Neuronal stem cell (in vitro differentiated cells): Measurements from ENCODE around the gene C1RL.

Experiments used
- DNase-seq: peaks from one replicate; pipeline ENCODE4 v3.0.0-alpha.2; 2013; ENCODE audit warnings: low spot score
- H2AFZ ChIP-seq: one replicate; pipeline ENCODE4 v1.6.1; 2013; ENCODE audit warnings: mild to moderate bottlenecking, low read length, inconsistent platforms
- H2AK5ac ChIP-seq: 2 replicates; pipeline ENCODE4 v1.6.1; 2013; ENCODE audit warnings: low read depth, mild to moderate bottlenecking, inconsistent platforms, low read length, moderate library complexity, mixed read lengths
- H2BK120ac ChIP-seq: 2 replicates; pipeline ENCODE4 v1.6.1; 2013; ENCODE audit warnings: low read depth, mild to moderate bottlenecking, inconsistent platforms, low read length, moderate library complexity, mixed read lengths
- H2BK12ac ChIP-seq: one replicate; pipeline ENCODE4 v1.6.1; 2013; ENCODE audit warnings: low read length, inconsistent platforms
- H2BK15ac ChIP-seq: 2 replicates; pipeline ENCODE4 v1.6.1; 2013; ENCODE audit warnings: mild to moderate bottlenecking, low read length, inconsistent platforms, mixed read lengths
- H2BK5ac ChIP-seq: one replicate; pipeline ENCODE4 v1.6.1; 2013; ENCODE audit warnings: inconsistent platforms, mild to moderate bottlenecking, low read length, moderate library complexity
- H3K14ac ChIP-seq: one replicate; pipeline ENCODE4 v1.6.1; 2013; ENCODE audit warnings: low read length, inconsistent platforms
- H3K18ac ChIP-seq: 2 replicates; pipeline ENCODE4 v1.6.1; 2013; ENCODE audit warnings: low read length, inconsistent platforms
- H3K23ac ChIP-seq: 2 replicates; pipeline ENCODE4 v1.6.1; 2013; ENCODE audit warnings: low read depth, mild to moderate bottlenecking, mixed read lengths, low read length, inconsistent platforms; ENCODE audit not compliant: poor library complexity
- H3K27ac ChIP-seq: replicated peaks from 3 replicates; pipeline ENCODE4 v1.5.1; 2013; ENCODE audit warnings: low read length, inconsistent platforms
- H3K27me3 ChIP-seq, 3 experiments: 2 replicates each; pipeline ENCODE4 v1.6.1; 2013; ENCODE audit warnings: low read length in 3 of 3, mild to moderate bottlenecking in 2 of 3, inconsistent platforms in 1 of 3, low read depth in 1 of 3, mixed read lengths in 1 of 3, moderate library complexity in 1 of 3; ENCODE audit not compliant: control insufficient read depth in 3 of 3, insufficient read depth in 3 of 3
- H3K36me3 ChIP-seq, 2 donors: replicated peaks in 1 of 2; 2 replicates each; pipeline ENCODE4 v1.6.1; 2013; ENCODE audit warnings: low read length in 2 of 2; ENCODE audit not compliant: control insufficient read depth in 2 of 2, insufficient read depth in 2 of 2
- H3K4ac ChIP-seq: 2 replicates; pipeline ENCODE4 v1.6.1; 2013; ENCODE audit warnings: inconsistent platforms, mild to moderate bottlenecking, low read length, moderate library complexity
- H3K4me1 ChIP-seq, 2 donors: 1 replicate in 1 of 2; 2 replicates in 1 of 2; pipeline ENCODE4 v1.6.1; 2013; ENCODE audit warnings: low read length in 2 of 2, low read depth in 1 of 2; ENCODE audit not compliant: control insufficient read depth in 2 of 2, insufficient read depth in 1 of 2
- H3K4me2 ChIP-seq: one replicate; pipeline ENCODE4 v1.6.1; 2013; ENCODE audit warnings: mild to moderate bottlenecking, low read length, inconsistent platforms; ENCODE audit not compliant: insufficient read depth, poor library complexity, severe bottlenecking
- H3K4me3 ChIP-seq, 2 donors: 2 replicates each; pipeline ENCODE4 v1.5.1; 2013; ENCODE audit warnings: low read length in 2 of 2, mild to moderate bottlenecking in 2 of 2, inconsistent platforms in 1 of 2, moderate library complexity in 1 of 2
- H3K79me1 ChIP-seq: one replicate; pipeline ENCODE4 v1.6.1; 2013; ENCODE audit warnings: low read depth, mild to moderate bottlenecking, inconsistent platforms, low read length, moderate library complexity
- H3K9ac ChIP-seq: one replicate; pipeline ENCODE4 v1.6.1; 2013; ENCODE audit warnings: mild to moderate bottlenecking, low read depth, low read length, inconsistent platforms; ENCODE audit not compliant: poor library complexity
- H3K9me3 ChIP-seq, 2 donors: replicated peaks in 1 of 2; 2 replicates each; pipeline versions ENCODE3 to v1.6.1; 2013; ENCODE audit warnings: low read length in 2 of 2, mild to moderate bottlenecking in 2 of 2, inconsistent platforms in 1 of 2, low read depth in 1 of 2, mixed read lengths in 1 of 2, moderate library complexity in 1 of 2; ENCODE audit not compliant: control insufficient read depth in 2 of 2, insufficient read depth in 1 of 2
- H4K8ac ChIP-seq: one replicate; pipeline ENCODE4 v1.6.1; 2013; ENCODE audit warnings: low read depth, mild to moderate bottlenecking, inconsistent platforms, low read length, moderate library complexity
- H4K91ac ChIP-seq: one replicate; pipeline ENCODE4 v1.6.1; 2013; ENCODE audit warnings: low read length, low read depth, mild to moderate bottlenecking, inconsistent platforms; ENCODE audit not compliant: poor library complexity
- WGBS, 2 donors: extraction: QIAGEN DNeasy Blood & Tissue Kit; methylation state at CpG; one replicate each; pipeline ENCODE4 v1.1.7; 2013; ENCODE audit warnings: missing lambda C conversion rate in 2 of 2, mixed read lengths in 1 of 2; ENCODE audit not compliant: insufficient read length in 2 of 2, insufficient replicate concordance in 1 of 2; ENCODE audit errors: extremely low coverage in 2 of 2; 5-methylcytosine and 5-hydroxymethylcytosine counted together

Gene C1RL

GRCh38 chr12:7116196-7116595 is 7.2 kb upstream of the C1RL start:
- H3K9me3 ChIP-seq, result no peaks in the 10 kb centered on the region
- no peak overlapping the region for H2BK12ac ChIP-seq
- H3K14ac ChIP-seq, result no peak overlapping the region
- DNase-seq, result no peak
- H3K79me1 ChIP-seq, result no peaks in the 10 kb centered on the region
- no peak overlapping the region for H2BK5ac ChIP-seq
- H3K27me3 ChIP-seq, result no peaks in the 10 kb centered on the region
- H3K23ac ChIP-seq, result no peak overlapping the region
- no peak overlapping the region for H2BK15ac ChIP-seq
- H3K9ac ChIP-seq, result no peak overlapping the region
- no peak overlapping the region for H3K4me2 ChIP-seq
- H2BK120ac ChIP-seq, result no peak overlapping the region
- no peak overlapping the region for H3K4ac ChIP-seq
- H4K8ac ChIP-seq, result no peak overlapping the region
- no peak overlapping the region for H2AK5ac ChIP-seq
- no peak overlapping the region for H3K4me3 ChIP-seq
- WGBS, 2 donors, result no CpG with 5 or more reads among the region's 3 CpGs
- H3K4me1 ChIP-seq, result no peaks in the 10 kb centered on the region
- no peak overlapping the region for H3K18ac ChIP-seq
- no peak overlapping the region for H2AFZ ChIP-seq
- no peak overlapping the region for H4K91ac ChIP-seq
- H3K36me3 ChIP-seq, result peaks cover 0 to 15% of the 10 kb centered on the region in 2 donors
- H3K27ac ChIP-seq, result no peak overlapping the region

DNA sequence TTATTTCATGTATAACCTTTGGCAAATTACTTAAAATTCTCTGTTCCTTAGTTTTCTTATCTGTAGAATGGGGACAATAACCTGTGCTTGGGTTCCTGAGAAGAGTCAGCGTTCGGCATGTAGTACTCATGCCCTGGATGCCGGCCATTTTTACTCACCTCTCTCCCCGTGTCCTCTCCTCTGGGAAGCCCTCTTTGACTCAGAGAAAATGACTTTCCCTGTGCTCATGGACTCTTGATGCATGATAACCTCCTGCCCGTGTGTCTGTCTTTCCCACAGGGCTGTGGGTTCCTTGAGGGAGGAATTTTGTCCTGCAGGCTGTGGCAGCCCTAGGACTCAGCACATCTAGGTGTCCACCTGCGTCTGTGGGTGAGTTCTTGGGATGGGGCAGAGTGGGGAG is 5.8 kb upstream of the C1RL start:
- Histone ChIP-seq H3K18ac (no peak overlapping the region), H4K91ac (no peak overlapping the region), H2BK12ac (no peak overlapping the region), H3K4me3 (no peak overlapping the region), H4K8ac (no peak overlapping the region), H2BK15ac (no peak overlapping the region), H3K9ac (no peak overlapping the region), H3K9me3 (no peaks in the 10 kb centered on the region), H3K27me3 (no peaks in the 10 kb centered on the region), H3K4me1 (no peaks in the 10 kb centered on the region), H2AFZ (no peak overlapping the region), H3K27ac (no peak overlapping the region), H2BK5ac (peak overlapping the region; percentile 31), H3K23ac (no peak overlapping the region), H3K4me2 (no peak overlapping the region), H3K36me3 (peaks cover 0 to 15% of the 10 kb centered on the region in 2 donors), H3K4ac (no peak overlapping the region), H3K79me1 (no peaks in the 10 kb centered on the region), H2AK5ac (no peak overlapping the region), H2BK120ac (no peak overlapping the region), H3K14ac (no peak overlapping the region)
- DNase-seq, result no peak
- no CpG with 5 or more reads among the region's 6 CpGs for WGBS, 2 donors

GRCh38 chr12:7114008-7114407 is 5.0 kb upstream of the C1RL start:
- Histone ChIP-seq H2BK5ac (peak overlapping the region; percentile 19), H3K4me1 (peaks cover 0 to 7% of the 10 kb centered on the region in 2 donors), H3K23ac (no peak overlapping the region), H3K18ac (no peak overlapping the region), H2BK120ac (no peak overlapping the region), H3K79me1 (no peaks in the 10 kb centered on the region), H2AK5ac (no peak overlapping the region), H3K14ac (no peak overlapping the region), H2AFZ (no peak overlapping the region), H3K9ac (no peak overlapping the region), H3K27ac (no peak overlapping the region), H3K4me3 (no peak overlapping the region), H3K9me3 (no peaks in the 10 kb centered on the region), H3K4ac (no peak overlapping the region), H3K4me2 (no peak overlapping the region), H3K36me3 (peaks cover 0 to 15% of the 10 kb centered on the region in 2 donors), H2BK15ac (no peak overlapping the region), H4K8ac (no peak overlapping the region), H3K27me3 (no peaks in the 10 kb centered on the region), H4K91ac (no peak overlapping the region), H2BK12ac (no peak overlapping the region)
- no peak for DNase-seq
- no CpG with 5 or more reads among the region's 11 CpGs for WGBS, 2 donors

DNA sequence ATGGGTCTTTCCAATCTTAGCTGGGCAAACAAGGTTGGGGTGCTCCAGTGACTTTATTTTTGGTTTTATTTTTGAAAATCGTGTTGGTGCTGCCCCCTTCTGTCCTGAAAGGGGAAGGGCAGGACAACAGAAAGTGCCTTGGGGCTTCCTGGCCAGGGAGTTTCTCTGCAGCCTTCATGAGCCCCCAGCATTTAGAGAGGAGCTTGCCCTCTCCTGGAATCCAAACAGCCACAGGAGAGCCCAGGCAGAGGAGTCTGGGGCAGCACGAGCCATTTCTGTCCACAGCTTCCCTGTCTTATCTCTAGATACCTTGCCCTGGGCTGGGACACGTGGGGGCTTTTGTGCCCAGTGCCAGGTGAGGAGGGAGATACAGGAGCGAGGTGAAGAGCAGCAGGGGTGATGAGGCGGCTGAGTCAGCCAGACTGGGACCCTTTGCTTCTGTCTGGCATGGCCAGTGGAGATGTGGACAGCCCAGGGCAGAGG is 4.4 kb upstream of the C1RL start:
- Histone ChIP-seq H3K4me3 (no peak overlapping the region), H3K4me1 (peaks cover 0 to 8% of the 10 kb centered on the region in 2 donors), H3K4me2 (no peak overlapping the region), H2AK5ac (peak overlapping the region; percentile 96), H2BK120ac (no peak overlapping the region), H3K9ac (no peak overlapping the region), H4K91ac (no peak overlapping the region), H3K4ac (no peak overlapping the region), H4K8ac (no peak overlapping the region), H3K9me3 (no peaks in the 10 kb centered on the region), H2AFZ (no peak overlapping the region), H2BK15ac (no peak overlapping the region), H3K18ac (no peak overlapping the region), H3K23ac (no peak overlapping the region), H3K36me3 (peaks cover 0 to 15% of the 10 kb centered on the region in 2 donors), H2BK5ac (peak overlapping the region; percentile 19), H3K27ac (no peak overlapping the region), H2BK12ac (no peak overlapping the region), H3K14ac (no peak overlapping the region), H3K27me3 (no peaks in the 10 kb centered on the region), H3K79me1 (no peaks in the 10 kb centered on the region)
- DNase-seq, result no peak
- no CpG with 5 or more reads among the region's 5 CpGs for WGBS, 2 donors
